K562 (cell line): ENCODE results near the gene DPEP2. TPM values are rescaled to one million over a fixed set of nuclear protein-coding genes. Genes with fewer than 3 reads are reported as not detected.
A peak's percentile ranks its signal among the peaks of the same experiment; 100 is the strongest.

Experiments used
- ARID3B ChIP-seq: fragments of 250-450 bp; sonication (Bioruptor Pico); IDR thresholded peaks from 2 replicates; pipeline ENCODE4 v1.4.0; 2020; ENCODE audit warnings: borderline replicate concordance
- CCAR2 ChIP-seq: fragments of 200-400 bp; formaldehyde crosslinking; IDR thresholded peaks from 2 replicates; pipeline ENCODE4 v1.6.1; 2017; ENCODE audit warnings: mild to moderate bottlenecking, low read depth, low read length
- ELK3 ChIP-seq: fragments of 450-650 bp; formaldehyde crosslinking; IDR thresholded peaks from 2 replicates; pipeline ENCODE4 v1.4.0; 2020; ENCODE audit warnings: mild to moderate bottlenecking
- POLR2A ChIP-seq: fragments of 450-650 bp; conservative IDR thresholded peaks from 2 replicates; pipeline ENCODE4 v1.6.1; 2016
- POLR2B ChIP-seq: fragments of 450-650 bp; IDR thresholded peaks from 2 replicates; pipeline ENCODE4 v1.6.1; 2018; ENCODE audit warnings: low read depth; ENCODE audit not compliant: partially characterized antibody
- REST ChIP-seq, 2 experiments: fragments of 450-650 bp; formaldehyde crosslinking in 1 of 2; IDR thresholded peaks; 2 replicates each; pipeline versions ENCODE4 v1.4.0 to v1.6.1; 2014 to 2020; ENCODE audit warnings: mild to moderate bottlenecking in 2 of 2, borderline replicate concordance in 1 of 2, low read depth in 1 of 2
- TFE3 ChIP-seq: fragments of 450-650 bp; formaldehyde crosslinking; IDR thresholded peaks from 2 replicates; pipeline ENCODE4 v1.4.0; 2020; ENCODE audit warnings: mild to moderate bottlenecking, mixed read lengths
- TOE1 ChIP-seq, 2 experiments: fragments of 450-650 bp in 1 of 2; sonication (generic) in 1 of 2; formaldehyde crosslinking in 1 of 2; IDR thresholded peaks; 2 replicates each; pipeline versions ENCODE4 v1.7.1 to v1.8.0; 2016 to 2022; ENCODE audit warnings: borderline replicate concordance in 2 of 2, mild to moderate bottlenecking in 2 of 2, antibody characterized with exemption in 1 of 2, inconsistent platforms in 1 of 2, low read depth in 1 of 2, missing genetic modification reagents in 1 of 2, moderate library complexity in 1 of 2
- ZNF24 ChIP-seq: fragments of 450-650 bp; IDR thresholded peaks from 2 replicates; pipeline ENCODE4 v1.6.1; 2016
- ZNF263 ChIP-seq: sonication (generic); formaldehyde crosslinking; IDR thresholded peaks from 2 replicates; pipeline ENCODE4 v1.8.0; 2022; ENCODE audit warnings: mild to moderate bottlenecking, missing genetic modification reagents, borderline replicate concordance
- ZNF449 ChIP-seq: fragments of 250-450 bp; sonication (Bioruptor Pico); IDR thresholded peaks from 2 replicates; pipeline ENCODE4 v1.8.0; 2022; ENCODE audit warnings: moderate library complexity, mild to moderate bottlenecking, inconsistent platforms
- polyA plus RNA-seq, 8 experiments: library from polyadenylated mRNA; depleted of rRNA in 4 of 8; stranded (reverse) in 5 of 8; unstranded in 3 of 8; fragments of >200 nt; fragmentation: Nextera tagmentation in 2 of 8; fragmentation: Illumina TruSeq in 1 of 8; extraction: Ambion mirVana in 2 of 8; extraction: Trizol in 1 of 8; gene quantifications; 2 replicates each; pipeline versions ENCODE4 v1.2.1 to v1.2.3, GENCODE V29; 2011 to 2014; ENCODE audit warnings: inconsistent platforms in 1 of 8, missing spikeins in 1 of 8
- total RNA-seq, 7 experiments: library from RNA; depleted of rRNA in 6 of 7; stranded (reverse); fragments of >200 nt in 6 of 7; fragmentation: Illumina TruSeq in 2 of 7; extraction: Trizol in 2 of 7; gene quantifications; 2 replicates each; pipeline versions ENCODE4 v1.2.1 to v1.2.3, GENCODE V29; 2011 to 2021; ENCODE audit warnings: low replicate concordance in 1 of 7

The DPEP2 gene
- total and polyA plus RNA-seq, 9 of the 15 experiments (the other 6 are each of a cell fraction or from before 2014, with no cell fraction given) = 0.14 to 1.2 (median 0.38) TPM

- TF ChIP-seq REST (IDR thresholded peaks at IDR 0.05; ENCODE audit: borderline replicate concordance) = peak; percentile 89
- TF ChIP-seq REST (CRISPR knock-in tag; IDR thresholded peaks at IDR 0.05; ENCODE audit: low read depth) = peak; percentile 79
- 0 out of 2 replicates have a peak, but pooled peaks have one; percentile 27 for TF ChIP-seq ELK3 (CRISPR knock-in tag)
- no peak for TF ChIP-seq ARID3B (CRISPR knock-in tag)
- peak; percentile 33; the same call in 1 of the 2 replicates for TF ChIP-seq ZNF24
- peak; percentile 82 for TF ChIP-seq POLR2A
- TF ChIP-seq TOE1 (IDR thresholded peaks at IDR 0.05; ENCODE audit: borderline replicate concordance) = peak; percentile 62; the same call in 1 of the 2 replicates
- TF ChIP-seq TOE1 (CRISPR knock-in tag; IDR thresholded peaks at IDR 0.05; ENCODE audit: borderline replicate concordance, low read depth) = no peak
- TF ChIP-seq ZNF449 (CRISPR knock-in tag) = no peak
- peak; percentile 60 for TF ChIP-seq POLR2B
- no peak for TF ChIP-seq TFE3
- no peak for TF ChIP-seq CCAR2
- TF ChIP-seq ZNF263 (CRISPR knock-in tag) = peak; percentile 100
These were observed 5.9 kb downstream of the DPEP2 start (continued) for GRCh38 chr16:67993207-67994039.
